Measurements from ENCODE around the gene FER1L5.

DNA sequence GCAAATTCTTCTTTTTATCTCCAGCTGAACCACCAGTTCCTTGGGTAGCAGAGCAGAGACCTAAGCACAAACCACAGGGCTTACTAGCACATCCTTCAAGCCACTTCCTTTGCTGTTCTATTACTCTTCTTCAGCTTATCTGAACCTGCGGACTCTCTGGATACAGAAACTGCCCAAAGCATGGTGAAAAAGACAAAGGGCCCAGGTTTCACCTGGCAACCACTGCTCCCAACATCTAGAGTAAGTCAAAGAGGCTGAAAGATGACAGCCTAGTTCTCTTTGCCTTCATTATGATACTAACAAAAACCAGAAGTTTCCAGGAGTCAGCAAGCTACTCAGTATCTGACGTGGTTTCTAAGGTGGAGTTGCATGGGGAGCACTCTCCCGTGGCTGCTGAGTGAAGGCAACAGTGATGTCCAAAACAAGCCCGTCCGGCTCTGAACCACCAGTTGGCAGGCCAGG is 47.8 kb upstream of the FER1L5 start:
- TF ChIP-seq, protein P1, sequence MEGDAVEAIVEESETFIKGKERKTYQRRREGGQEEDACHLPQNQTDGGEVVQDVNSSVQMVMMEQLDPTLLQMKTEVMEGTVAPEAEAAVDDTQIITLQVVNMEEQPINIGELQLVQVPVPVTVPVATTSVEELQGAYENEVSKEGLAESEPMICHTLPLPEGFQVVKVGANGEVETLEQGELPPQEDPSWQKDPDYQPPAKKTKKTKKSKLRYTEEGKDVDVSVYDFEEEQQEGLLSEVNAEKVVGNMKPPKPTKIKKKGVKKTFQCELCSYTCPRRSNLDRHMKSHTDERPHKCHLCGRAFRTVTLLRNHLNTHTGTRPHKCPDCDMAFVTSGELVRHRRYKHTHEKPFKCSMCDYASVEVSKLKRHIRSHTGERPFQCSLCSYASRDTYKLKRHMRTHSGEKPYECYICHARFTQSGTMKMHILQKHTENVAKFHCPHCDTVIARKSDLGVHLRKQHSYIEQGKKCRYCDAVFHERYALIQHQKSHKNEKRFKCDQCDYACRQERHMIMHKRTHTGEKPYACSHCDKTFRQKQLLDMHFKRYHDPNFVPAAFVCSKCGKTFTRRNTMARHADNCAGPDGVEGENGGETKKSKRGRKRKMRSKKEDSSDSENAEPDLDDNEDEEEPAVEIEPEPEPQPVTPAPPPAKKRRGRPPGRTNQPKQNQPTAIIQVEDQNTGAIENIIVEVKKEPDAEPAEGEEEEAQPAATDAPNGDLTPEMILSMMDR (IDR thresholded peaks at IDR 0.05; ENCODE audit: insufficient read depth, low read length), result no peak
- TF ChIP-seq POLR2AphosphoS5 (IDR thresholded peaks at IDR 0.05; ENCODE audit: low read depth) (no peak), SPI1 (IDR thresholded peaks at IDR 0.05; ENCODE audit: borderline replicate concordance, low read depth) (no peak), GABPA (IDR thresholded peaks at IDR 0.05; ENCODE audit: low read depth) (no peak)
- TF ChIP-seq, protein P2, sequence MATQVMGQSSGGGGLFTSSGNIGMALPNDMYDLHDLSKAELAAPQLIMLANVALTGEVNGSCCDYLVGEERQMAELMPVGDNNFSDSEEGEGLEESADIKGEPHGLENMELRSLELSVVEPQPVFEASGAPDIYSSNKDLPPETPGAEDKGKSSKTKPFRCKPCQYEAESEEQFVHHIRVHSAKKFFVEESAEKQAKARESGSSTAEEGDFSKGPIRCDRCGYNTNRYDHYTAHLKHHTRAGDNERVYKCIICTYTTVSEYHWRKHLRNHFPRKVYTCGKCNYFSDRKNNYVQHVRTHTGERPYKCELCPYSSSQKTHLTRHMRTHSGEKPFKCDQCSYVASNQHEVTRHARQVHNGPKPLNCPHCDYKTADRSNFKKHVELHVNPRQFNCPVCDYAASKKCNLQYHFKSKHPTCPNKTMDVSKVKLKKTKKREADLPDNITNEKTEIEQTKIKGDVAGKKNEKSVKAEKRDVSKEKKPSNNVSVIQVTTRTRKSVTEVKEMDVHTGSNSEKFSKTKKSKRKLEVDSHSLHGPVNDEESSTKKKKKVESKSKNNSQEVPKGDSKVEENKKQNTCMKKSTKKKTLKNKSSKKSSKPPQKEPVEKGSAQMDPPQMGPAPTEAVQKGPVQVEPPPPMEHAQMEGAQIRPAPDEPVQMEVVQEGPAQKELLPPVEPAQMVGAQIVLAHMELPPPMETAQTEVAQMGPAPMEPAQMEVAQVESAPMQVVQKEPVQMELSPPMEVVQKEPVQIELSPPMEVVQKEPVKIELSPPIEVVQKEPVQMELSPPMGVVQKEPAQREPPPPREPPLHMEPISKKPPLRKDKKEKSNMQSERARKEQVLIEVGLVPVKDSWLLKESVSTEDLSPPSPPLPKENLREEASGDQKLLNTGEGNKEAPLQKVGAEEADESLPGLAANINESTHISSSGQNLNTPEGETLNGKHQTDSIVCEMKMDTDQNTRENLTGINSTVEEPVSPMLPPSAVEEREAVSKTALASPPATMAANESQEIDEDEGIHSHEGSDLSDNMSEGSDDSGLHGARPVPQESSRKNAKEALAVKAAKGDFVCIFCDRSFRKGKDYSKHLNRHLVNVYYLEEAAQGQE (IDR thresholded peaks at IDR 0.05; ENCODE audit: insufficient replicate concordance, low read depth), result no peak

Data from HL-60 (cell line).